Measurements from ENCODE around the gene DAGLA. TPM values are rescaled to one million over a fixed set of nuclear protein-coding genes. Genes with fewer than 3 reads are reported as not detected.

The DAGLA gene
- total and polyA plus RNA-seq, 3 donors from 2014 or later, result 5.1 to 8.3 (median 7.1) TPM

DNA sequence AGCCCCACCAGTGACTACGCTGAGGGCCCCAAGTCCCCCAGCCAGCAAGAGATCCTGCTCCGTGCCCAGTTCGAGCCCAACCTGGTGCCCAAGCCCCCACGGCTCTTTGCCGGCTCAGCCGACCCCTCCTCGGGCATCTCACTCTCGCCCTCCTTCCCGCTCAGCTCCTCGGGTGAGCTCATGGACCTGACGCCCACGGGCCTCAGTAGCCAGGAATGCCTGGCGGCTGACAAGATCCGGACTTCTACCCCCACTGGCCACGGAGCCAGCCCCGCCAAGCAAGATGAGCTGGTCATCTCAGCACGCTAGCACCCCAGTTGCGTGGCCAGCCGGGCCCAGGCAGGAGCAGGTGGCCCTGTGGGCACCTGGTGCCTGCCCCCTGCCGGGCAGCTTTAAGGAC lies 64.0 kb downstream of the DAGLA start:
- peaks cover 24% of the 10 kb centered on the region for H3K4me1 ChIP-seq
- no peaks in the 10 kb centered on the region for H3K36me3 ChIP-seq (ENCODE audit: low read depth, missing control alignments)
- WGBS, 2 donors, result 90 to 94% methylated on average over 11 to 20 of the region's 20 CpGs
- intact Hi-C loops (cut with DNase I; ENCODE audit: low total_unique reads), result no loop called here
- TF ChIP-seq, protein P1, sequence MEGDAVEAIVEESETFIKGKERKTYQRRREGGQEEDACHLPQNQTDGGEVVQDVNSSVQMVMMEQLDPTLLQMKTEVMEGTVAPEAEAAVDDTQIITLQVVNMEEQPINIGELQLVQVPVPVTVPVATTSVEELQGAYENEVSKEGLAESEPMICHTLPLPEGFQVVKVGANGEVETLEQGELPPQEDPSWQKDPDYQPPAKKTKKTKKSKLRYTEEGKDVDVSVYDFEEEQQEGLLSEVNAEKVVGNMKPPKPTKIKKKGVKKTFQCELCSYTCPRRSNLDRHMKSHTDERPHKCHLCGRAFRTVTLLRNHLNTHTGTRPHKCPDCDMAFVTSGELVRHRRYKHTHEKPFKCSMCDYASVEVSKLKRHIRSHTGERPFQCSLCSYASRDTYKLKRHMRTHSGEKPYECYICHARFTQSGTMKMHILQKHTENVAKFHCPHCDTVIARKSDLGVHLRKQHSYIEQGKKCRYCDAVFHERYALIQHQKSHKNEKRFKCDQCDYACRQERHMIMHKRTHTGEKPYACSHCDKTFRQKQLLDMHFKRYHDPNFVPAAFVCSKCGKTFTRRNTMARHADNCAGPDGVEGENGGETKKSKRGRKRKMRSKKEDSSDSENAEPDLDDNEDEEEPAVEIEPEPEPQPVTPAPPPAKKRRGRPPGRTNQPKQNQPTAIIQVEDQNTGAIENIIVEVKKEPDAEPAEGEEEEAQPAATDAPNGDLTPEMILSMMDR (IDR thresholded peaks at IDR 0.05), result no peak
- TF ChIP-seq POLR2A (IDR thresholded peaks at IDR 0.05), result no peak
- H3K27ac ChIP-seq, result peak overlapping the region; percentile 64 to 79
- no peaks in the 10 kb centered on the region for H3K9me3 ChIP-seq
- DNase-seq, result no peak
- no peaks in the 10 kb centered on the region for H3K27me3 ChIP-seq
- H3K4me3 ChIP-seq, result no peak overlapping the region

DNA sequence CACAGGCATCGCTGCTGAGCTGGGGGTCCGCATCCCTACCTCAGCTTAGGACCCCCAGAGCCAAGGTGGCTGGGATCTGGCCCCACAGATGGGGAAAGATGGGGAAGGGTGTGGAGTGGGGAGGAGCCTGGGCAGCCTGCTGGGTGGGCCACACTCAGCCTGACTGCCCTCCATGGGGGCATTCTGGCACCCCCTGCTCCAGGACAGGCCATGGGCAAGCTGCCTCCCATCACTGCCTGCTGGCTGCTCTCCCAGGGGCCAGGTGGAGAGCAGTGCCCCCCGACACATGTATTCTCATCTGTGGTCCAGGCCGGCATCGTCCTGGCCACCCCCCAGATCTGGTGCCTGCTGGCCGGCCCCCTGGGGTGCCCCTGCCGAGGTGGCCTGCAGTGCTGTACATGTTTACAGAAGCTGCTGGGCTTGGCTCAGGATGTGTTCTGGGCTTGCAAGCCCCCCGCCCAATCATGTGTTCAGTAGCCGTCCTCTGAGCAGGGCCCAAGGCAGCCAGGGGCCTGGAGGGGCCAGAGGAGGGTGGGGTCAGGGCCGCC lies 64.5 kb downstream of the DAGLA start:
- H3K27me3 ChIP-seq, result no peaks in the 10 kb centered on the region
- 81% methylated on average over 10 of the region's 10 CpGs; no CpG with 5 or more reads in 1 of the 2 donors for WGBS, 2 donors
- TF ChIP-seq, protein P1 (IDR thresholded peaks at IDR 0.05), result no peak
- TF ChIP-seq POLR2A (IDR thresholded peaks at IDR 0.05), result no peak
- H3K4me3 ChIP-seq, result no peak overlapping the region
- no peaks in the 10 kb centered on the region for H3K36me3 ChIP-seq (ENCODE audit: low read depth, missing control alignments)
- DNase-seq, result no peak
- H3K4me1 ChIP-seq, result peaks cover 24% of the 10 kb centered on the region
- H3K27ac ChIP-seq, result peak overlapping the region; percentile 64 to 79
- intact Hi-C loops (cut with DNase I; ENCODE audit: low total_unique reads), result no loop called here
- H3K9me3 ChIP-seq, result no peaks in the 10 kb centered on the region

DNA sequence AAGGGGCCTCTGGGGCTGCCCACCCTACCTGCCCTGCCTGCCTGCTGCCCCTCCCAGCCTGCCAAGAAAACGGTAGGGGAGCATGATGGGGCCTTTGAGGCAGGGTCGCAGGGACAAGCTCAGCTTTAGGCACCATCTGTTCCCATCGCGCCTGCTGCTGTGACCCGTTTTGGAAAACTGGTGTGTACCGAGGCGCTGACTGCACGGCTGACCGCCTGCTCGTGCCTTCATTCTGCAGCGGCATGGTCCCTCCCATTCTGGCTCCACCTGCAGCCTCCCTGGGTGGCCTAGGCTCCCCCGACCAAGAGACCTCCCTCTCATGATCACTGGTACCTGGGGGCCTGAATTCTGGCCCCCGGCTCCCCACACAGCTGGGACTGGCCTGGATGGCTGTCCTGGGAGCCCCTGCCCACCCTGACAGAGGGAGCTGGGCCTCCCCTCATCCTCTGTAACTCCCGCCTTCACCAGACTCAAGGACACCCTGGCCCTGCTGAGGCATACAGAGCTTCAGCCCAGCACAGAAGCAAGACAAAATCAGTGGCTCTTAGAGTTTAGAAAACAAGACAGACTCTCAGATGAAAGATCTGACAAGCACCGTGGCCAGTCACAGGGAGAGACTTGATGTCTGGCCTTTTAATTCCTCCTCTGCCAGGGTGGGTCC lies 65.7 kb downstream of the DAGLA start:
- peak overlapping the region; percentile 64 to 79 for H3K27ac ChIP-seq
- TF ChIP-seq, protein P1 (IDR thresholded peaks at IDR 0.05), result no peak
- TF ChIP-seq POLR2A (IDR thresholded peaks at IDR 0.05), result no peak
- DNase-seq, result peak; percentile 69
- no peaks in the 10 kb centered on the region for H3K27me3 ChIP-seq
- H3K4me3 ChIP-seq, result no peak overlapping the region
- intact Hi-C loops (cut with DNase I; ENCODE audit: low total_unique reads), result no loop called here
- no peaks in the 10 kb centered on the region for H3K9me3 ChIP-seq
- peaks cover 24% of the 10 kb centered on the region for H3K4me1 ChIP-seq
- WGBS, 2 donors, result 47 to 52% methylated on average over 3 to 15 of the region's 15 CpGs
- no peaks in the 10 kb centered on the region for H3K36me3 ChIP-seq (ENCODE audit: low read depth, missing control alignments)

DNA sequence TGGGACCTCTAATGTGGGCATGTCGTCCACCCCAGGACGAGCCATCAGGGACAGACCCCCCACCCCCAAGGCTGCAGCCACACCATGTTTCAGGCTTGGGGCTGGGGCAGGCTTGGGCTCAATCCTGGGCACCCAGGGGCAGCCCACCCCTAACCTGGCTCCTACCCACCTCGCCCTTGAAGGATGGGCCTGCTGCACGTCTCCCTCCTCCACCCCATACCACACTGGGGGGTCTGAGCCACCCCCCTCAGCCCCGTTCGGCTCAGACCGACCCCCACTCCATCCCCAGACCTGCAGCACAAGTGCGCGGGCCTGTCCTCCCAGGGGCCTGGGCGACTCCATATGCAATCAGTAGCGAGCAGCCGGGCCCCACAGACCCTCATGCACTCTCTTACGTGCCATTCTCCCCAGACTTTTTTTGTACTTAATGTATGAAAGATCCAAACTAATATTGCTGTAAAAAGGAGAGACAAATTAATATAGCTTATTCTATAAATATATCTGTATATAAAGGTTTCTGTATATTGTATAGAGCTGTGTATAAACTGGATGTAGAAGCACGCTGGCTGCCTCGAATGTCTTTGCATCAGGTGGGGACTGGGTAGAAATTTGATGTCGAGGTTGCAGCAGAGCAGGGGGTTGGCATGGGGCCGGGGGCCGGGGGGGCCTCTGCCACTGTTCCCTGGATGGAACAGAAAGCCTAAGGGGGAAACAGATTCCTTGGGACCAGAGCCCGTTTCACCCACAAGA lies 66.4 kb downstream of the DAGLA start:
- 68 to 74% methylated on average over 17 to 19 of the region's 19 CpGs for WGBS, 2 donors
- no peak for DNase-seq
- Histone ChIP-seq H3K27ac (peak overlapping the region; percentile 64 to 79), H3K4me1 (peaks cover 24% of the 10 kb centered on the region), H3K36me3 (ENCODE audit: low read depth, missing control alignments) (no peaks in the 10 kb centered on the region), H3K27me3 (no peaks in the 10 kb centered on the region), H3K4me3 (no peak overlapping the region), H3K9me3 (no peaks in the 10 kb centered on the region)
- intact Hi-C loops (cut with DNase I; ENCODE audit: low total_unique reads), result no loop called here
- no peak for TF ChIP-seq POLR2A (IDR thresholded peaks at IDR 0.05)
- TF ChIP-seq, protein P1 (IDR thresholded peaks at IDR 0.05), result no peak
